Right lobe of liver (tissue), 4 donors: ENCODE measurements around the gene LIMCH1.

Experiments
- CTCF ChIP-seq, 4 donors: fragments of 200-600 bp in 3 of 4; fragments of 450-650 bp in 1 of 4; IDR thresholded peaks; one replicate each; pipeline versions ENCODE4 v1.5.1 to v1.8.0; 2016 to 2022; ENCODE audit warnings: antibody characterized with exemption in 4 of 4, mild to moderate bottlenecking in 2 of 4
- POLR2A ChIP-seq: fragments of 450-650 bp; IDR thresholded peaks from one replicate; pipeline ENCODE4 v1.6.1; 2017; ENCODE audit warnings: antibody characterized with exemption, mild to moderate bottlenecking
- donor health status: DM: no; HTN: no; CAD: no.
- donor health status: DM: no; HTN: no; CAD: no.
- donor health status: DM: no; HTN: yes; CAD: no.

GRCh38 chr4:41749631-41750039 lies 211.7 kb downstream of the LIMCH1 start:
- no peak for TF ChIP-seq CTCF (IDR thresholded peaks at IDR 0.05)
- TF ChIP-seq POLR2A: no peak
